Right atrium auricular region (tissue), 2 donors: Measurements from ENCODE around the gene RNF31. TPM values are rescaled to one million over a fixed set of nuclear protein-coding genes. Genes with fewer than 3 reads are reported as not detected.

Source experiments
- DNase-seq: peaks from one replicate; pipeline ENCODE4 v3.0.0-alpha.2; 2019; ENCODE audit warnings: low spot score
- H3K27ac ChIP-seq, 2 donors: fragments of 200-600 bp; sonication (generic); 1 replicate in 1 of 2; 2 replicates in 1 of 2; pipeline ENCODE4 v1.5.1; 2016 to 2019
- H3K27me3 ChIP-seq, 2 donors: fragments of 200-600 bp; sonication (generic); one replicate each; pipeline versions ENCODE4 v1.5.1 to v1.6.0; 2017 to 2019
- H3K36me3 ChIP-seq: fragments of 200-600 bp; sonication (generic); one replicate; pipeline ENCODE4 v1.5.1; 2016
- H3K4me1 ChIP-seq, 2 donors: fragments of 200-600 bp; sonication (generic); one replicate each; pipeline versions ENCODE4 v1.5.1 to v1.6.0; 2017 to 2019
- H3K4me3 ChIP-seq, 2 donors: fragments of 200-600 bp; sonication (generic); 1 replicate in 1 of 2; 2 replicates in 1 of 2; pipeline ENCODE4 v1.5.1; 2017 to 2019; ENCODE audit warnings: mild to moderate bottlenecking in 1 of 2, moderate library complexity in 1 of 2
- H3K9me3 ChIP-seq, 2 donors: fragments of 200-600 bp; sonication (generic); one replicate each; pipeline ENCODE4 v1.5.1; 2019
- CTCF ChIP-seq, 2 donors: fragments of 200-600 bp; sonication (generic); IDR thresholded peaks; one replicate each; pipeline ENCODE4 v1.5.1; 2019; ENCODE audit warnings: antibody characterized with exemption in 2 of 2
- microRNA-seq, 2 donors: library from miRNA; unstranded; fragments of <30 nt; microRNA quantifications; one replicate each; pipeline ENCODE4, GENCODE V29; 2016 to 2017; ENCODE audit warnings: borderline number of aligned reads in 2 of 2, borderline replicate concordance in 1 of 2
- total RNA-seq, 2 donors: library from RNA; depleted of rRNA; stranded (reverse); fragments of >200 nt; gene quantifications; one replicate each; pipeline ENCODE4 v1.1.0, GENCODE V29; 2016

The RNF31 gene
- total RNA-seq, 2 donors from 2014 or later = 24.1 to 47.5 TPM

GRCh38 chr14:24207625-24208024, 60.3 kb downstream of the RNF31 start:
- peaks cover 0 to 12% of the 10 kb centered on the region in 2 donors for H3K4me1 ChIP-seq
- no peak for DNase-seq
- H3K9me3 ChIP-seq = no peaks in the 10 kb centered on the region
- H3K4me3 ChIP-seq = no peak overlapping the region
- no peaks in the 10 kb centered on the region for H3K27me3 ChIP-seq
- H3K36me3 ChIP-seq = peaks cover 35% of the 10 kb centered on the region
- H3K27ac ChIP-seq = no peak overlapping the region
- no peak for TF ChIP-seq CTCF (IDR thresholded peaks at IDR 0.05)

Small RNAs within 50 kb of the gene (microRNA-seq; reads per million reads assigned to microRNA genes)
- 0 reads per million in 2 donors for gene MIR7703

Other genes with a start within 250 kb of the RNF31 start
- gene DHRS4, start 193.7 kb upstream of the RNF31 start, total RNA-seq = 10 to 100 TPM; 29.6 to 38.8 TPM
- 10 to 100 TPM; 10.6 to 17.6 TPM for gene DHRS4L2, start 158.6 kb upstream of the RNF31 start, total RNA-seq
- gene CARMIL3, start 95.5 kb upstream of the RNF31 start, total RNA-seq = not detected
- gene CPNE6, start 75.9 kb upstream of the RNF31 start, total RNA-seq = under 1 TPM in 1 of 2 donors, not detected in 1; 0.24 TPM
- gene PCK2, start 53.2 kb upstream of the RNF31 start, total RNA-seq = 10 to 100 TPM in 1 of 2 donors, 1 to 10 TPM in 1; 1.8 to 10.7 TPM
- gene DCAF11, start 32.7 kb upstream of the RNF31 start, total RNA-seq = 10 to 100 TPM; 54.1 to 69.8 TPM
- gene NRL, start 32.5 kb upstream of the RNF31 start, total RNA-seq = 1 to 10 TPM; 2.5 to 5.0 TPM
- 100 to 1,000 TPM in 1 of 2 donors, 10 to 100 TPM in 1; 74.3 to 180 TPM for gene FITM1, start 16.8 kb upstream of the RNF31 start, total RNA-seq
- 100 to 1,000 TPM in 1 of 2 donors, 10 to 100 TPM in 1; 72.9 to 112 TPM for gene PSME1, start 11.3 kb upstream of the RNF31 start, total RNA-seq
- gene EMC9, start 5.9 kb upstream of the RNF31 start, total RNA-seq = 10 to 100 TPM in 1 of 2 donors, 1 to 10 TPM in 1; 9.9 to 16.8 TPM
- gene PSME2, start 888 bp upstream of the RNF31 start, total RNA-seq = 10 to 100 TPM; 23.1 to 40.6 TPM
- gene IRF9, start 13.8 kb downstream of the RNF31 start, total RNA-seq = 10 to 100 TPM; 29.2 to 33.1 TPM
- gene REC8, start 24.6 kb downstream of the RNF31 start, total RNA-seq = 1 to 10 TPM; 3.8 to 5.6 TPM
- gene IPO4, start 41.3 kb downstream of the RNF31 start, total RNA-seq = 10 to 100 TPM; 12.1 to 15.7 TPM
- gene TM9SF1, start 47.9 kb downstream of the RNF31 start, total RNA-seq = 10 to 100 TPM; 23.5 to 42.7 TPM
- not detected for gene TSSK4, start 58.2 kb downstream of the RNF31 start, total RNA-seq
- gene CHMP4A, start 66.0 kb downstream of the RNF31 start, total RNA-seq = 10 to 100 TPM; 31.6 to 63.0 TPM
- 10 to 100 TPM; 15.5 to 19.7 TPM for gene MDP1, start 68.6 kb downstream of the RNF31 start, total RNA-seq
- 100 to 1,000 TPM; 184 to 206 TPM for gene NEDD8, start 84.9 kb downstream of the RNF31 start, total RNA-seq
- gene GMPR2, start 85.4 kb downstream of the RNF31 start, total RNA-seq = 10 to 100 TPM; 28.1 to 31.7 TPM
- gene TINF2, start 95.1 kb downstream of the RNF31 start, total RNA-seq = 10 to 100 TPM; 28.2 to 36.3 TPM
- 10 to 100 TPM; 11.9 to 36.9 TPM for gene TGM1, start 115.7 kb downstream of the RNF31 start, total RNA-seq
- 10 to 100 TPM; 21.3 to 22.2 TPM for gene RABGGTA, start 124.1 kb downstream of the RNF31 start, total RNA-seq
- gene DHRS1, start 152.3 kb downstream of the RNF31 start, total RNA-seq = 10 to 100 TPM; 10.1 to 13.7 TPM
- gene NOP9, start 152.4 kb downstream of the RNF31 start, total RNA-seq = 10 to 100 TPM; 13.9 to 15.5 TPM
- 1 to 10 TPM; 2.0 to 6.6 TPM for gene CIDEB, start 160.5 kb downstream of the RNF31 start, total RNA-seq
- 1 to 10 TPM in 1 of 2 donors, under 1 TPM in 1; 0.98 to 1.4 TPM for gene LTB4R2, start 162.6 kb downstream of the RNF31 start, total RNA-seq
- gene LTB4R, start 164.0 kb downstream of the RNF31 start, total RNA-seq = 1 to 10 TPM; 1.9 to 3.0 TPM
- gene ADCY4, start 187.6 kb downstream of the RNF31 start, total RNA-seq = 10 to 100 TPM; 17.1 to 25.5 TPM
- 1 to 10 TPM; 1.9 to 3.8 TPM for gene RIPK3, start 192.5 kb downstream of the RNF31 start, total RNA-seq
- 10 to 100 TPM; 12.5 to 13.4 TPM for gene NFATC4, start 220.7 kb downstream of the RNF31 start, total RNA-seq